Measurements from ENCODE around the gene TSPAN9.

TSPAN9 gene

GRCh38 chr12:3225154-3225795, 148.1 kb downstream of the TSPAN9 start:
- no peak for DNase-seq (ENCODE audit: low read depth in 2 of 2)

DNA sequence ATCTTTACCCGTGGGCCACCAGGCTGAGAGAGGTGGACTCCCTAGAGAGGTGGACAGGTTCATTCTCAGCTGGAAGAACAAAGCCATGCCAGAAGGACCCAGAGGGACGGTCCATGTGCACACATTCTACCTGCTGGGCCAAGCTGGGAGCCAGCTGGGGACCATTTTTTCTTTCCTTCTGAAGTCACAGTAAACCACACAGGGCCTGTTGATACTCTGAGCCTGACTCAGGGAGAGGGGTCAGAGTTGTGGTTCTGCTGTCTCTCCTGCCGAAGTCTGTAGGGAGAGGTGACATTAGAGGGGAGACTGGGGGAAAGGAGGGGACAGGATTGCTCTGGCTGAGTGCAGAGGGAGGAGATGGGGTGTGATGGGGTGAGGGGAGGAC, 148.6 kb downstream of the TSPAN9 start:
- no peak for DNase-seq (ENCODE audit: low read depth in 2 of 2)

DNA sequence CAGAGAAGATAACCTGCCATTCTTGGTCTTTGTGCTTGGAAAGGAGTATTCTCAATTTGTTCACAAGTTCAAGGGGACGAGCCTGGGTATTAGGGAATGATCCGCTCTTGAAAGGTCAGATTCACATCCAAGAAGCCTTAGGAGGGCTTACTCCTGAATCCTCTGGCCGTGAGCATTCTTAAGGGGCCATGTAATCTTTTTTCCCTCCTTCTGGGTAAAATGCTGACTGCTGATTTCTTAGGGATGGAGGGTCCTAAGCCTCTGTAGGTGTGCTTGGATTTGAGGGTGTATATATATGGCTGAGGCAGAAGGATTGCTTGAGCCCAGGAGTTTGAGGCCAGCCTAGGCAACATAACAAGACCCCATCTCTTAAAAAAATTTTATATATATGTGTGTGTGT, 149.1 kb downstream of the TSPAN9 start:
- DNase-seq (ENCODE audit: low read depth in 2 of 2) = no peak

- DNase-seq (ENCODE audit: low read depth in 2 of 2) = no peak
These were observed 150.1 kb downstream of the TSPAN9 start for GRCh38 chr12:3227076-3227975.

DNA sequence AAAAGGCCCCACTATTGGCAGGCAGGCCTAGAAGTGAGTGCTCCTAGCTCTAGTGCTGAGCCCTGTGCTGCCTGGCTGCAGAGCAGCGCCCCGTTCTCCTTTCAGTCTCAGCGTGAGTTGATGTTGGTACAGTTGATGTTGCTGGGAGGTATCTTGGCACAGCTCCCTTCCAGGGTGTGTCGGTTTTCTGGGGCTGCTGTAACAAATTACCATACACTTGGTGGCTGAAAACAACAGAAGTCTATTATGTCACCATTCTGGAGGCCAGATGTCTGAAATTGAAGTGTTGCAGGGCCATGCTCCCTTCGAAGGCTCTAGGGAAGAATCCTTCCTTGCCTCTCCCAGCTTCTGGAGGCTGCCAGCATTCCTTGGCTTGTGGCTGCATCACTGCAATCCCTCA, 151.4 kb downstream of the TSPAN9 start:
- DNase-seq (ENCODE audit: low read depth in 2 of 2) = no peak

DNA sequence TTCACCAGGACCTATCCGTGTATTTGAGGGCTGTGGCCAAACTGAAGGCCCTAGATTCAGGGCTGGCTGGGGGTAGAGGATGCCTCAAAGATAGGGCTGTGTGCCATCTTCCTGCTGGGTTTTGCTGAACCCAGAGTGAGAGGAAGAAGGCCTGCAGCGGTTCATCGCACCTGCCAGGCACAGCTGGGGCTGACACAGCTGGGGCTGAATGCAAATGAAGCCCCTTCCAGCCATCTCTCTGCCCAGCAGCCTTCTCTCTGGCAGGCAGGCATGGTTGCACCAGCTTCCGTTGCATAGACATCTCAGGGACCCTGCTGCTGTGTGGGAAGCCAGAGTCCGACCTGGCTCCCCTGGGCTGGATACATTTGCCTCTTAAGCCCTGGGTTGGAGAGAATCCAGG, 152.4 kb downstream of the TSPAN9 start:
- DNase-seq (ENCODE audit: low read depth in 2 of 2) = no peak

DNA sequence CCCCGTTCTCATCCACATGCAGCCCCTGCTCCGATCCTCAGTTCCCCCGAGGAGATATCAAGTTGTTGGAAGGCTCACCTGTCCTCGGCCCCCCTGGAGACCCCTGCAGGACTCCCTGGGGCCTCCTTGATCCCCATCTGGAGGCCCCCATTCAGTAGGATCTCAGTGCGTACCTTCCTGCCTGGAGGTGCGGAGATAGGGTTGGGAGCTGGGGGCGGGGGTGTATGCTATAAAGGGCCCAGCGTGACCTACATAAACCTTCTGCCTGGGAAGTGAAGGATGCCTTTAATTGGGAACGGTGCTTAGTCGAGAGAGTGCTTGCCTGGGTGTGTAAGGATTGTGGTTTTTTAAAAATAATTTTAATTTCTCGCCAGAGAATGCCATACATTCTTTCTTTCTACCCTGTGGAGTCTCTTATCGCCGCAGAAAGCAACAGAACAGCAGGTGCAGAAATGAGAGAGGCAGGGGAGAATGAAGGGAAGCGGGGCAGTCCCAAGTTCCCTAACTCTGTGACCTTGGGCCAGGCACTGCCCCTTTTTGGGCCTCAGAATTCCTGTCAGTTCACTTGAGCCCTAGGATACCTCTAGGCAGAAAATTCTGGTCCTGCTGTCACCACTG, 153.7 kb downstream of the TSPAN9 start:
- no peak for DNase-seq (ENCODE audit: low read depth in 2 of 2)

DNA sequence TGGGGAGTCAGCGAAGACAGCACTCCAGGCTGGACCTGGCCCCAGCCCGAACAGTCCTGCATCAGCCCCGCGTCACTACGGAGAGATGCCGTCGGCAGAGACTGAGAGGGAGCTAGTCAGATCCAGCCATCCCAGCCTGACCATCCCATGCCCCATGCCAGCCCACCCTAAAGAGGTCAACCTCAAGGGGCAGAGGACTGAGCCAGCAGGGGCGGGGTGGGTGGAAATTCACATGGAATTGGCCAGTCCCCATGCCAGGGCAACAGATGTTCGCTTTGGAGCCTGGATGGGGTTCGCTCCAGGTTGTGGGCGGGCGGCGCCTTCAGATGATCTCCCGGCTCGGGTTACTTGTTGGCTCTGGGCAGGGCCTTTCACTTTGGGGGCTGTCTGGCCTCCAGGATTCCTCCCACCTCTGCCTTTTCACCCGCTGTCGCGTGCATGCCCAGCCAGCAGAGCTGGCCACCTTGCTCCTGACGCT, 154.3 kb downstream of the TSPAN9 start:
- no peak for DNase-seq (ENCODE audit: low read depth in 2 of 2)

- no peak for DNase-seq (ENCODE audit: low read depth in 2 of 2)
These were observed 156.6 kb downstream of the TSPAN9 start for GRCh38 chr12:3233797-3234196.

DNA sequence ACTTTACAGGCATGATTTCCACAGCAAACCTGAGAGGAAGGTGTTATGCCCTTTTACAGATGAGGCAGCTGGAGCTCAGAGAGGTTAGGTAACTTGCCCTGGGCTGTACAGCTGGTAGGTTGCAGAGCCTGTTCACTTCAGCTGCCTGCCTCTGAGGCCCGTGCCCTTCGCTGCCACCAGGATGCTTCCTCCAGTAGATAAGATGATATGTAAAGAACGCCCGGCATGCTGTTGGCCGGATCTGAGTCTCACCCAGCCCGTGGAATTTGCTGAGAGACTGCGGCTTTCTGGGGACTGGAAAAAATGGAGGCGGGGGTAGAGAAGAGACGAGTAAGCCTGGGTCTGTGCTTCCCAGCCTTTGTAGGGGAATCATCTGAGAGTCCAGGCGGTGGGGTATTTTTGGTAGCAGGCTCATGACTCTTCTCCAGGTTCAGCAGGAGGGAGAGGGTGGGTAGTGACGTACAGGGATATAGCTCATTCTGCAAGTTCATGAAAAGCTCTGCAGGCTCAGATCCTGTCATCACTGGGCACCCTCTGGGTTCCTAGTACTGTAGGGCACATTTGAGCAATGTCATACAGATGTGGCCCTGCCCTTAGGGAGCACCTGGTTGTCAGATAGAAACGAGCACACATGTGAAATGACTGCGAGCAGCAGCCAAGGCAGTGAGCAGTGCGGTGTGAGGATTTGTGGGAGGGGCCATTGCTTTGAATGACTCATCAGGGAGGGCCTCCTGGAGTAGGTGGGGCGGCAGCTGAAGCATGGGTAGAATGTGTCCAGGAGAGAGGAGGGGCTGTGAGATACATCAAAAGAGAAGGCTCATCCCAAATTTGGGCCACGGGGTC, 159.4 kb downstream of the TSPAN9 start:
- no peak for DNase-seq (ENCODE audit: low read depth in 2 of 2)

- no peak for DNase-seq (ENCODE audit: low read depth in 2 of 2)
These were observed 161.0 kb downstream of the TSPAN9 start for GRCh38 chr12:3238196-3238595.

- no peak for DNase-seq (ENCODE audit: low read depth in 2 of 2)
These were observed 164.4 kb downstream of the TSPAN9 start for GRCh38 chr12:3241621-3242020.

- DNase-seq (ENCODE audit: low read depth in 2 of 2) = no peak
These were observed 165.2 kb downstream of the TSPAN9 start for GRCh38 chr12:3242199-3242863.

DNA sequence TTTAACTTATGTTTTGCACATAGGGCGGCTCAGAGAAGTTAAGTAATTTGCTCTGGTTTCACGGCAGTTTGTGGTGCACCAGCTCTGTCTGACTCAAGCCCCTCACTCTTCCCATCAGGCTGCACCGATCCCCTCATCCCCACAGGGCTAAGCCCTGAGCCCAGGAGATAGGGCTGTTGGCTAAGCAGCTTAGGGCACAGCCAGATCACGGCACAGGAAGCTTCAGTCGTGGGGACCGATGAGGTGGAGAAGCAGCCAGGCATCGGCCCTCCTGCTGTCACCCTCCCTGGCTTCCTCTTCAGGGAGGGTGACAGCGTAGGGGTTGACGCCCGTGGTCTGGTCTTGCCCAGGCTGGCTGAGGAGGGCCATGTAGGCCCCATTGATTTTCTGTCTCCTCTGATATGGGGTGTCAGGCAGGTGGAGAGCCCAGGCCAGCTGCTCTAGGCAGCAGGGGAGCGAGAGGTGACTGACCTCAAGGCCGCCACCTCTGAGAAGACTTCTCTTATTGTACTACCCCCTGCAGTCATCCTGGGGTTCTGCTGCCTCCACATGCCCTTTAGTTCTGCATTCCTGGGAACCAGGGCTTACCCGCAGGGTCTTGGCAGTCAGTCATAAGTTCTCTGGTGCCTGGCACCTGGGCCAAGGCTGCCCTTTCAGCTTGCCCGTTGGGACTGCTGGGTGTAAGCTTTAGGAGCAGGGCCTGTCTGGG, 166.4 kb downstream of the TSPAN9 start:
- DNase-seq (ENCODE audit: low read depth in 2 of 2) = no peak

DNA sequence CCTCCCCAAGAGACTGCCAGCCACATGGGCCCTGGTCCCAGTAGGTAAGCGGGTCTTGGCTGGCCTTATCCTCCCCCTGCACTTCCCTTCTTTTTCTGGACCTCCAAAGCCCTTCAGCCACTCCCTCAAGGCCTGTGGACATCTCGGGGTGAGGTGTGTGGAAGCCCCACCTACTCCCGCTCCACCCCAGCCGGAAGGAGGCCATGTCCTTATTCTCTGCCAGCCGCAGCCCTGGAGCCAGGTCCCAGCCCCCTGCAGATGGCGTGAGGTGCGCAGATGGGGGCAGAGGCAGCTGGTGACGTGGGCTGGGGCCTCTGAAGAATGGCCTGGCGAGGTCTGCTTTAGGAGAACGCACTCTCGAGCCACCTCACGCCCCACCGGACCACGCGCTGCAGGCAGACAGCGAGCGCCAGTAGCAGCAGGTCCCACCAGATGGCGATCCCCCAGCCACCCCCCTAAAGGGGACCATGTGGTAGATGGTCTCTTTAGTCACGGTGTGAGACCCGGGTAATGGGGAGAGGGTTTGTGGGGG, 167.1 kb downstream of the TSPAN9 start:
- no peak for DNase-seq (ENCODE audit: low read depth in 2 of 2)

DNA sequence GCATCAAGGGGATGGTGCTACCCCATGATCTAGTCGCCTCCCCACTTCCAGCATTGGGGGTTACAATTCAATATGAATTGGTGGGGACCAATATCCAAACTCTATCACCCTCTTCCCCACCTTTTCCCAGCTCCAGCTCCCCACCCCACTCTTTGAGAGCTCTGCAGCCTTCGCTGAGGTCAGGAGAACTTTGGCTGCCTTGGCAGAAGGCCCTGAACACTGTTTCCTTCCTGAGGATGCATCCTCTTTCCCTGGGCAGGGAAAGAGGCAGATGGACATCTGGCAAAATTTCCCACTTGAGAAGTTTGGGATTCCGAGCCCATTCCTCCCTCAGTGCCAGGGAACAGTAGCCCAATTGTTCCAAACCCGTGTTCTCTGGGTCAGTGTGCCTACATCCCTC, 169.1 kb downstream of the TSPAN9 start:
- no peak for DNase-seq (ENCODE audit: low read depth in 2 of 2)

GRCh38 chr12:3247077-3247476, 169.9 kb downstream of the TSPAN9 start:
- DNase-seq (ENCODE audit: low read depth in 2 of 2) = no peak

- DNase-seq (ENCODE audit: low read depth in 2 of 2) = no peak
These were observed 170.5 kb downstream of the TSPAN9 start for GRCh38 chr12:3247629-3248161.

- no peak for DNase-seq (ENCODE audit: low read depth in 2 of 2)
These were observed 172.1 kb downstream of the TSPAN9 start for GRCh38 chr12:3249081-3249800.
